GM23248 (cell line): ENCODE results near the gene ALDH6A1.

Experiments used
- EZH2 ChIP-seq: fragments of 200-600 bp; sonication (generic); IDR thresholded peaks from 2 replicates; pipeline ENCODE4 v1.6.1; 2018; ENCODE audit warnings: antibody characterized with exemption, mild to moderate bottlenecking; ENCODE audit not compliant: insufficient read depth, poor library complexity, severe bottlenecking
- EZH2phosphoT487 ChIP-seq: fragments of 200-600 bp; sonication (generic); IDR thresholded peaks from 2 replicates; pipeline ENCODE4 v1.6.1; 2018; ENCODE audit warnings: antibody characterized with exemption, moderate library complexity, mild to moderate bottlenecking, low read depth; ENCODE audit not compliant: insufficient read depth

DNA sequence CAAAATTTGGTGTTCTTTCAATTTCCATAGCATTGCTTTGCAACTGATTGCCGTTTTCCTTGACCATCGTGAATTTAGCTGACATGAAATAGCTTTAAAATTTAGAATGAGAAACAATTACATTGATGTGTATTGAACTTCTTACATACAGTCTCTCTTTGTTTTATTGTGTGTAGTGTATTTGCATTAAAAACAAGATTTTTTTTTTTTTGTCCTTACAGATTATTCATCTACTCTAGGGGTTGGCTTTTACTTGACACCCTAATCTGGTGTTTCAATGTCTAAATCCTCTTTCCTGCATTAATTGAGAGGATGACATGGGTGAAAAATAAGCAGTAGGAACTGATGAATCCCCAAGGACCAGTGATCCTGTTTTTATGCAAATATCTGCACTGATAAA, 21.1 kb upstream of the ALDH6A1 start:
- TF ChIP-seq EZH2 (no peak), EZH2phosphoT487 (no peak)
